GM12878 (cell line): ENCODE results near the gene PCSK6. TPM values are rescaled to one million over a fixed set of nuclear protein-coding genes. Genes with fewer than 3 reads are reported as not detected.
A peak's percentile ranks its signal among the peaks of the same experiment; 100 is the strongest.

Experiments used
- ATAC-seq: fragments of 200-7000 bp; cut with Tn5 transposase; 3 replicates; pipeline ENCODE4 v1.9.1; 2020; ENCODE audit warnings: mild to moderate bottlenecking, moderate library complexity
- BruUV-seq: library from RNA; stranded (reverse); fragments of 400-500 nt; replicated peaks from 2 replicates; lab custom pipeline; 2021; lab: Mats Ljungman, UMichigan
- CTCF ChIA-PET: fragments of 300-600 bp; sonication (Branson Sonifier 250); formaldehyde crosslinking; extraction: SDS; loops from one replicate; lab custom pipeline; 2021; ENCODE audit warnings: inconsistent platforms; lab: Yijun Ruan, JAX
- POLR2A ChIA-PET: fragments of 350-600 bp; formaldehyde crosslinking; extraction: SDS; loops from one replicate; lab custom pipeline; 2021; ENCODE audit warnings: inconsistent platforms; lab: Charles Lee
- RAD21 ChIA-PET: fragments of 300-600 bp; sonication (Branson Sonifier 250); formaldehyde crosslinking; loops from one replicate; lab custom pipeline; 2023; ENCODE audit warnings: antibody characterized with exemption; ENCODE audit not compliant: unreplicated experiment; lab: Charles Lee
- SMC1A ChIA-PET: fragments of 300-600 bp; sonication (Branson Sonifier 250); formaldehyde crosslinking; loops from one replicate; lab custom pipeline; 2023; ENCODE audit not compliant: unreplicated experiment, uncharacterized antibody; lab: Charles Lee
- DNase-seq: peaks from one replicate; pipeline ENCODE4 v3.0.0-alpha.2; 2011; ENCODE audit warnings: low read depth, low spot score
- FAIRE-seq: peaks from 3 replicates; lab custom pipeline; 2011; peaks lifted over from hg19 to GRCh38; lab: Jason Lieb, UNC
- H2AFZ ChIP-seq: 2 replicates; pipeline ENCODE4 v1.6.0; 2011; ENCODE audit warnings: low read depth, low read length, control low read depth; ENCODE audit not compliant: control insufficient read depth
- H3K27ac ChIP-seq: 2 replicates; pipeline ENCODE4 v1.5.1; 2011; ENCODE audit warnings: control low read depth; ENCODE audit not compliant: control insufficient read depth, insufficient read depth
- H3K27me3 ChIP-seq, 2 experiments: replicated peaks in 1 of 2; 2 replicates each; pipeline versions ENCODE4 v1.6.0 to v1.6.1; 2011; ENCODE audit warnings: low read length in 1 of 2; ENCODE audit not compliant: control insufficient read depth in 2 of 2, insufficient read depth in 2 of 2
- H3K36me3 ChIP-seq, 2 experiments: 2 replicates each; pipeline ENCODE4 v1.5.1; 2011; ENCODE audit warnings: low read length in 1 of 2; ENCODE audit not compliant: control insufficient read depth in 2 of 2, insufficient read depth in 2 of 2
- H3K4me1 ChIP-seq: 2 replicates; pipeline ENCODE4 v1.6.1; 2011; ENCODE audit warnings: mild to moderate bottlenecking, low read length, moderate library complexity, mixed read lengths; ENCODE audit not compliant: control insufficient read depth, insufficient read depth
- H3K4me2 ChIP-seq: 2 replicates; pipeline ENCODE4 v1.6.0; 2011; ENCODE audit warnings: control low read depth; ENCODE audit not compliant: control insufficient read depth, insufficient read depth
- H3K4me3 ChIP-seq: fragments of 200-600 bp; sonication (generic); 2 replicates; pipeline ENCODE4 v1.5.1; 2016
- H3K79me2 ChIP-seq: 2 replicates; pipeline ENCODE4 v1.6.0; 2011; ENCODE audit warnings: low read length; ENCODE audit not compliant: control insufficient read depth, insufficient read depth
- H3K9ac ChIP-seq: 2 replicates; pipeline ENCODE4 v1.8.0; 2011; ENCODE audit warnings: low read length, control low read depth, mixed read lengths; ENCODE audit not compliant: control insufficient read depth, insufficient read depth
- H3K9me3 ChIP-seq: replicated peaks from 3 replicates; pipeline ENCODE4 v1.5.1; 2011; ENCODE audit warnings: mild to moderate bottlenecking, low read length; ENCODE audit not compliant: control insufficient read depth, insufficient read depth
- H4K20me1 ChIP-seq: 2 replicates; pipeline ENCODE4 v1.6.0; 2011; ENCODE audit not compliant: control insufficient read depth, insufficient read depth
- BMI1 ChIP-seq: fragments of 450-650 bp; IDR thresholded peaks from 2 replicates; pipeline ENCODE4 v1.6.1; 2016; ENCODE audit warnings: mild to moderate bottlenecking, moderate library complexity, borderline replicate concordance
- CHD4 ChIP-seq: fragments of 200-600 bp; sonication (generic); IDR thresholded peaks from 2 replicates; pipeline ENCODE4 v1.6.1; 2016; ENCODE audit warnings: mild to moderate bottlenecking
- EED ChIP-seq: sonication (generic); IDR thresholded peaks from 2 replicates; pipeline ENCODE4 v1.6.1; 2016; ENCODE audit warnings: antibody characterized with exemption, low read depth
- GATAD2B ChIP-seq: fragments of 450-650 bp; conservative IDR thresholded peaks from 2 replicates; pipeline ENCODE4 v1.6.1; 2017; ENCODE audit warnings: low read depth, mild to moderate bottlenecking, moderate library complexity
- HDGF ChIP-seq: fragments of 450-650 bp; IDR thresholded peaks from 2 replicates; pipeline ENCODE4 v1.6.1; 2016; ENCODE audit warnings: antibody characterized with exemption
- MLLT1 ChIP-seq: fragments of 450-650 bp; IDR thresholded peaks from 2 replicates; pipeline ENCODE4 v1.6.1; 2016; ENCODE audit warnings: mild to moderate bottlenecking
- NFYA ChIP-seq: IDR thresholded peaks from 2 replicates; pipeline ENCODE4 v1.6.1; 2011; ENCODE audit warnings: low read depth, mild to moderate bottlenecking, low read length, improper control_type of control experiment, borderline replicate concordance
- PAX8 ChIP-seq: fragments of 450-650 bp; IDR thresholded peaks from 2 replicates; pipeline ENCODE4 v1.6.1; 2017; ENCODE audit warnings: mild to moderate bottlenecking, moderate library complexity
- POLR2AphosphoS2 ChIP-seq: IDR thresholded peaks from 2 replicates; pipeline ENCODE4 v1.6.1; 2011; ENCODE audit warnings: low read depth, mild to moderate bottlenecking, low read length, improper control_type of control experiment, moderate library complexity
- RAD51 ChIP-seq: fragments of 450-650 bp; IDR thresholded peaks from 2 replicates; pipeline ENCODE4 v1.6.1; 2016; ENCODE audit warnings: moderate library complexity, mild to moderate bottlenecking, inconsistent platforms
- RBBP5 ChIP-seq: fragments of 200-600 bp; sonication (generic); conservative IDR thresholded peaks from 2 replicates; pipeline ENCODE4 v1.6.1; 2016
- RFX5 ChIP-seq: IDR thresholded peaks from 2 replicates; pipeline ENCODE4 v1.6.1; 2011; ENCODE audit warnings: low read depth, low read length, improper control_type of control experiment
- SMAD5 ChIP-seq: IDR thresholded peaks from 2 replicates; pipeline ENCODE4 v1.6.1; 2016; ENCODE audit warnings: antibody characterized with exemption, low read depth
- TCF3 ChIP-seq: IDR thresholded peaks from 2 replicates; pipeline ENCODE4 v1.6.1; 2012; ENCODE audit warnings: low read depth, mild to moderate bottlenecking, low read length, borderline replicate concordance; ENCODE audit not compliant: insufficient read depth
- WGBS: methylation state at CpG from one replicate; pipeline ENCODE4 v1.1.6; 2016; ENCODE audit warnings: low lambda C conversion rate; ENCODE audit not compliant: insufficient replicate concordance, insufficient coverage; ENCODE audit errors: missing lambda C conversion rate; 5-methylcytosine and 5-hydroxymethylcytosine counted together
- in situ Hi-C: fragments of 300-500 bp; cut with MboI; formaldehyde crosslinking; loops from 9 replicates; pipeline ENCODE4 v1.14.3; 2018; ENCODE audit warnings: mixed read lengths
- intact Hi-C: fragments of 100-400 bp; cut with micrococcal nuclease; formaldehyde crosslinking; loops from one replicate; pipeline ENCODE4 v1.14.2; 2022; ENCODE audit not compliant: unreplicated experiment
- polyA plus RNA-seq, 11 experiments: library from polyadenylated mRNA; depleted of rRNA in 4 of 11; unstranded in 6 of 11; stranded (reverse) in 5 of 11; fragments of >200 nt; fragmentation: Nextera tagmentation in 4 of 11; fragmentation: Illumina TruSeq in 1 of 11; extraction: Ambion mirVana in 4 of 11; extraction: Trizol in 1 of 11; gene quantifications; 1 replicate in 1 of 11; 2 replicates in 10 of 11; pipeline versions ENCODE4 v1.2.1 to v1.2.3, GENCODE V29; 2011 to 2016; ENCODE audit warnings: inconsistent platforms in 2 of 11, missing spikeins in 2 of 11, low read depth in 1 of 11
- total RNA-seq, 4 experiments: library from RNA; depleted of rRNA in 3 of 4; stranded (reverse); fragments of >200 nt in 3 of 4; fragmentation: Illumina TruSeq in 1 of 4; extraction: Trizol in 1 of 4; gene quantifications; 2 replicates each; pipeline versions ENCODE4 v1.2.1 to v1.2.3, GENCODE V29; 2013 to 2021
- TF ChIP-seq, protein P1 (sequence below): fragments of 450-650 bp; IDR thresholded peaks from 2 replicates; pipeline ENCODE4 v1.6.1; 2017; ENCODE audit warnings: mild to moderate bottlenecking, moderate library complexity

PCSK6 gene
- total and polyA plus RNA-seq, 10 of the 15 experiments (the other 5 are each of a cell fraction or from before 2014, with no cell fraction given) = 0.19 to 0.67 (median 0.25) TPM; not detected in 4

- Histone ChIP-seq H3K4me2 (peak within 1 kb of the TSS; percentile 96), H3K4me1 (peaks cover 8% of the 10 kb centered on the region), H3K36me3 (peaks cover 0 to 5% of the 10 kb centered on the region in 2 experiments; a peak in 2 of 4 replicates), H3K27me3 (no peaks in the 10 kb centered on the region), H2AFZ (peak within 1 kb of the TSS; percentile 97), H3K9me3 (no peaks in the 10 kb centered on the region), H3K27ac (peak within 1 kb of the TSS; percentile 95), H4K20me1 (no peaks in the 10 kb centered on the region), H3K9ac (peak within 1 kb of the TSS; percentile 96), H3K79me2 (peaks cover 56% of the 10 kb centered on the region), H3K4me3 (peak within 1 kb of the TSS; percentile 87)
- no TSS peak for BruUV-seq
- peak; percentile 68 for DNase-seq
- WGBS = 1% methylated on average over 87 of the region's 87 CpGs
- intact Hi-C loops (loop anchor here (1.0 to 2.0 kb wide), 3 partner anchors 18 to 692 kb away; partner anchors contain the start of genes ASB7, LINS1 and SELENOS), in situ Hi-C loops (loop anchor here (5.0 kb wide), 1 partner anchor 347 kb away; no protein-coding TSS in a partner anchor)
- ChIA-PET CTCF (interaction anchor here (0.7 to 4.2 kb wide), 14 partner anchors 10 to 671 kb away, joined by 3 to 38 read pairs (median 4); partner anchors contain the start of gene TM2D3), POLR2A (interaction anchor here (0.7 to 3.9 kb wide), 6 partner anchors 10 to 359 kb away, joined by 4 to 21 read pairs (median 4); partner anchors contain the start of gene CHSY1), SMC1A (interaction anchor here (0.9 to 3.6 kb wide), 10 partner anchors 9 to 355 kb away, joined by 3 to 30 read pairs (median 7); no protein-coding TSS in a partner anchor), RAD21 (interaction anchor here (0.6 to 5.6 kb wide), 8 partner anchors 19 to 359 kb away, joined by 3 to 24 read pairs (median 4); no protein-coding TSS in a partner anchor)
- peak; percentile 88 for ATAC-seq
- peak; percentile 66 for FAIRE-seq
- peak; percentile 100 for TF ChIP-seq MLLT1
- peak; percentile 95 for TF ChIP-seq GATAD2B
- TF ChIP-seq TCF3 = 0 out of 2 replicates have a peak, but pooled peaks have one; percentile 35
- TF ChIP-seq PAX8 = no peak
- TF ChIP-seq BMI1 = no peak
- TF ChIP-seq SMAD5 = peak; percentile 75; the same call in 1 of the 2 replicates
- TF ChIP-seq, protein P1, sequence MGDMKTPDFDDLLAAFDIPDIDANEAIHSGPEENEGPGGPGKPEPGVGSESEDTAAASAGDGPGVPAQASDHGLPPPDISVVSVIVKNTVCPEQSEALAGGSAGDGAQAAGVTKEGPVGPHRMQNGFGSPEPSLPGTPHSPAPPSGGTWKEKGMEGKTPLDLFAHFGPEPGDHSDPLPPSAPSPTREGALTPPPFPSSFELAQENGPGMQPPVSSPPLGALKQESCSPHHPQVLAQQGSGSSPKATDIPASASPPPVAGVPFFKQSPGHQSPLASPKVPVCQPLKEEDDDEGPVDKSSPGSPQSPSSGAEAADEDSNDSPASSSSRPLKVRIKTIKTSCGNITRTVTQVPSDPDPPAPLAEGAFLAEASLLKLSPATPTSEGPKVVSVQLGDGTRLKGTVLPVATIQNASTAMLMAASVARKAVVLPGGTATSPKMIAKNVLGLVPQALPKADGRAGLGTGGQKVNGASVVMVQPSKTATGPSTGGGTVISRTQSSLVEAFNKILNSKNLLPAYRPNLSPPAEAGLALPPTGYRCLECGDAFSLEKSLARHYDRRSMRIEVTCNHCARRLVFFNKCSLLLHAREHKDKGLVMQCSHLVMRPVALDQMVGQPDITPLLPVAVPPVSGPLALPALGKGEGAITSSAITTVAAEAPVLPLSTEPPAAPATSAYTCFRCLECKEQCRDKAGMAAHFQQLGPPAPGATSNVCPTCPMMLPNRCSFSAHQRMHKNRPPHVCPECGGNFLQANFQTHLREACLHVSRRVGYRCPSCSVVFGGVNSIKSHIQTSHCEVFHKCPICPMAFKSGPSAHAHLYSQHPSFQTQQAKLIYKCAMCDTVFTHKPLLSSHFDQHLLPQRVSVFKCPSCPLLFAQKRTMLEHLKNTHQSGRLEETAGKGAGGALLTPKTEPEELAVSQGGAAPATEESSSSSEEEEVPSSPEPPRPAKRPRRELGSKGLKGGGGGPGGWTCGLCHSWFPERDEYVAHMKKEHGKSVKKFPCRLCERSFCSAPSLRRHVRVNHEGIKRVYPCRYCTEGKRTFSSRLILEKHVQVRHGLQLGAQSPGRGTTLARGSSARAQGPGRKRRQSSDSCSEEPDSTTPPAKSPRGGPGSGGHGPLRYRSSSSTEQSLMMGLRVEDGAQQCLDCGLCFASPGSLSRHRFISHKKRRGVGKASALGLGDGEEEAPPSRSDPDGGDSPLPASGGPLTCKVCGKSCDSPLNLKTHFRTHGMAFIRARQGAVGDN = peak; percentile 73
- TF ChIP-seq POLR2AphosphoS2 = peak; percentile 95
- TF ChIP-seq HDGF = no peak; the same call in 1 of the 2 replicates
- peak; percentile 76; the same call in 1 of the 2 replicates for TF ChIP-seq RBBP5
- no peak; the same call in 1 of the 2 replicates for TF ChIP-seq EED
- no peak for TF ChIP-seq CHD4
- no peak for TF ChIP-seq NFYA
- TF ChIP-seq RFX5 = peak; percentile 4; the same call in 1 of the 2 replicates
- TF ChIP-seq RAD51 = no peak
These were observed 194.5 kb downstream of the PCSK6 start, which contains the start of gene SNRPA1 for GRCh38 chr15:101294731-101295606. SNRPA1 (minus strand) TSS chr15:101295248; CDS start chr15:101295178, 70 bp downstream.
